SU-DHL-6 (cell line): ENCODE results near the gene PDLIM4.

Experiments
- EZH2phosphoT487 ChIP-seq: fragments of 200-600 bp; sonication (generic), shearing (Covaris generic); conservative IDR thresholded peaks from 2 replicates; pipeline ENCODE4 v1.6.1; 2018; ENCODE audit warnings: mild to moderate bottlenecking, antibody characterized with exemption, low read length, moderate library complexity, mixed read lengths
- TF ChIP-seq, protein P1 (sequence below): fragments of 200-600 bp; sonication (generic); IDR thresholded peaks from one replicate; pipeline ENCODE4 v1.5.1; 2017; ENCODE audit warnings: antibody characterized with exemption, mild to moderate bottlenecking, low read length, moderate library complexity; ENCODE audit not compliant: insufficient read depth, poor library complexity, severe bottlenecking

- TF ChIP-seq, protein P1, sequence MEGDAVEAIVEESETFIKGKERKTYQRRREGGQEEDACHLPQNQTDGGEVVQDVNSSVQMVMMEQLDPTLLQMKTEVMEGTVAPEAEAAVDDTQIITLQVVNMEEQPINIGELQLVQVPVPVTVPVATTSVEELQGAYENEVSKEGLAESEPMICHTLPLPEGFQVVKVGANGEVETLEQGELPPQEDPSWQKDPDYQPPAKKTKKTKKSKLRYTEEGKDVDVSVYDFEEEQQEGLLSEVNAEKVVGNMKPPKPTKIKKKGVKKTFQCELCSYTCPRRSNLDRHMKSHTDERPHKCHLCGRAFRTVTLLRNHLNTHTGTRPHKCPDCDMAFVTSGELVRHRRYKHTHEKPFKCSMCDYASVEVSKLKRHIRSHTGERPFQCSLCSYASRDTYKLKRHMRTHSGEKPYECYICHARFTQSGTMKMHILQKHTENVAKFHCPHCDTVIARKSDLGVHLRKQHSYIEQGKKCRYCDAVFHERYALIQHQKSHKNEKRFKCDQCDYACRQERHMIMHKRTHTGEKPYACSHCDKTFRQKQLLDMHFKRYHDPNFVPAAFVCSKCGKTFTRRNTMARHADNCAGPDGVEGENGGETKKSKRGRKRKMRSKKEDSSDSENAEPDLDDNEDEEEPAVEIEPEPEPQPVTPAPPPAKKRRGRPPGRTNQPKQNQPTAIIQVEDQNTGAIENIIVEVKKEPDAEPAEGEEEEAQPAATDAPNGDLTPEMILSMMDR = no peak
- TF ChIP-seq EZH2phosphoT487 = no peak
Observed at GRCh38 chr5:132220491-132220890, 37.0 kb upstream of the PDLIM4 start.
